H9 (cell line): ENCODE data around the gene SRBD1. TPM values are rescaled to one million over a fixed set of nuclear protein-coding genes. Genes with fewer than 3 reads are reported as not detected.

Source experiments
- DNase-seq: peaks from one replicate; pipeline ENCODE4 v3.0.0-alpha.2; 2017
- H2AFZ ChIP-seq: one replicate; pipeline ENCODE4 v1.6.1; 2013; ENCODE audit warnings: mild to moderate bottlenecking, low read length, control low read depth, moderate library complexity
- H2AK5ac ChIP-seq: 2 replicates; pipeline ENCODE4 v1.6.1; 2013; ENCODE audit warnings: low read length, control low read depth, mixed read lengths; ENCODE audit not compliant: insufficient read length
- H2BK120ac ChIP-seq: one replicate; pipeline ENCODE4 v1.6.1; 2013; ENCODE audit warnings: low read depth, mild to moderate bottlenecking, low read length, control low read depth, inconsistent platforms; ENCODE audit not compliant: poor library complexity, severe bottlenecking
- H2BK12ac ChIP-seq: 2 replicates; pipeline ENCODE4 v1.6.1; 2013; ENCODE audit warnings: low read length, control low read depth, mixed read lengths, low read depth; ENCODE audit not compliant: insufficient read length
- H2BK15ac ChIP-seq: 2 replicates; pipeline ENCODE4 v1.6.1; 2013; ENCODE audit warnings: low read depth, low read length, control low read depth
- H2BK20ac ChIP-seq: one replicate; pipeline ENCODE4 v1.6.1; 2013; ENCODE audit warnings: low read depth, mild to moderate bottlenecking, low read length, control low read depth, inconsistent platforms; ENCODE audit not compliant: poor library complexity, severe bottlenecking
- H2BK5ac ChIP-seq: 2 replicates; pipeline ENCODE4 v1.6.1; 2013; ENCODE audit warnings: low read length, control low read depth, mixed read lengths; ENCODE audit not compliant: insufficient read length
- H3K14ac ChIP-seq: 2 replicates; pipeline ENCODE4 v1.6.1; 2013; ENCODE audit warnings: low read length, control low read depth; ENCODE audit not compliant: insufficient read depth
- H3K18ac ChIP-seq: 2 replicates; pipeline ENCODE4 v1.6.1; 2013; ENCODE audit warnings: low read depth, mild to moderate bottlenecking, mixed read lengths, low read length, control low read depth; ENCODE audit not compliant: insufficient read length
- H3K23ac ChIP-seq: 2 replicates; pipeline ENCODE4 v1.6.1; 2013; ENCODE audit warnings: low read length, control low read depth, mixed read lengths, low read depth; ENCODE audit not compliant: insufficient read length
- H3K23me2 ChIP-seq: 2 replicates; pipeline ENCODE4 v1.6.1; 2013; ENCODE audit warnings: low read depth, mild to moderate bottlenecking, mixed read lengths, low read length, control low read depth; ENCODE audit not compliant: insufficient read length, poor library complexity, severe bottlenecking
- H3K27ac ChIP-seq: 2 replicates; pipeline ENCODE4 v1.5.1; 2013; ENCODE audit warnings: low read length, control low read depth, mixed read lengths, low read depth; ENCODE audit not compliant: insufficient read length
- H3K27me3 ChIP-seq: 2 replicates; pipeline ENCODE4 v1.6.1; 2013; ENCODE audit warnings: low read length, control low read depth, inconsistent platforms; ENCODE audit not compliant: insufficient read depth
- H3K4ac ChIP-seq: 2 replicates; pipeline ENCODE4 v1.6.1; 2013; ENCODE audit warnings: low read depth, mild to moderate bottlenecking, control low read depth, inconsistent platforms, low read length, moderate library complexity
- H3K4me1 ChIP-seq: 2 replicates; pipeline ENCODE4 v1.6.1; 2013; ENCODE audit warnings: low read length, control low read depth, inconsistent platforms; ENCODE audit not compliant: insufficient read depth
- H3K4me2 ChIP-seq: 2 replicates; pipeline ENCODE4 v1.6.1; 2013; ENCODE audit warnings: low read length, control low read depth, mixed read lengths; ENCODE audit not compliant: insufficient read length, insufficient read depth
- H3K56ac ChIP-seq: 2 replicates; pipeline ENCODE4 v1.6.1; 2013; ENCODE audit warnings: low read depth, mild to moderate bottlenecking, mixed read lengths, low read length, control low read depth; ENCODE audit not compliant: insufficient read length
- H3K79me1 ChIP-seq: 2 replicates; pipeline ENCODE4 v1.6.1; 2013; ENCODE audit warnings: low read depth, mild to moderate bottlenecking, moderate library complexity, low read length, control low read depth, inconsistent platforms; ENCODE audit not compliant: insufficient read depth, poor library complexity, severe bottlenecking
- H3K79me2 ChIP-seq: 2 replicates; pipeline ENCODE4 v1.6.1; 2013; ENCODE audit warnings: low read length, control low read depth, inconsistent platforms; ENCODE audit not compliant: insufficient read depth
- H3K9ac ChIP-seq: 2 replicates; pipeline ENCODE4 v1.6.1; 2013; ENCODE audit warnings: low read length, control low read depth, mixed read lengths; ENCODE audit not compliant: insufficient read length; ENCODE audit errors: extremely low read depth
- H3K9me3 ChIP-seq: one replicate; pipeline ENCODE4 v1.6.1; 2013; ENCODE audit warnings: low read depth, low read length, inconsistent platforms; ENCODE audit not compliant: control insufficient read depth
- H3T11ph ChIP-seq: one replicate; pipeline ENCODE4 v1.6.1; 2013; ENCODE audit warnings: mild to moderate bottlenecking, low read length, control low read depth, inconsistent platforms
- H4K20me1 ChIP-seq: one replicate; pipeline ENCODE4 v1.6.1; 2013; ENCODE audit not compliant: control insufficient read depth, insufficient read length, insufficient read depth
- H4K5ac ChIP-seq: 2 replicates; pipeline ENCODE4 v1.6.1; 2013; ENCODE audit warnings: low read depth, mild to moderate bottlenecking, mixed read lengths, low read length, control low read depth; ENCODE audit not compliant: insufficient read length
- H4K8ac ChIP-seq: replicated peaks from 2 replicates; pipeline ENCODE4 v1.6.1; 2013; ENCODE audit warnings: low read length, control low read depth, mixed read lengths, low read depth; ENCODE audit not compliant: insufficient read length
- H4K91ac ChIP-seq: 2 replicates; pipeline ENCODE4 v1.6.1; 2013; ENCODE audit warnings: low read depth, mild to moderate bottlenecking, moderate library complexity, mixed read lengths, low read length, control low read depth; ENCODE audit not compliant: insufficient read length
- H3K27ac Mint-ChIP-seq, 3 experiments: 2 replicates in 2 of 3; 3 replicates in 1 of 3; pipeline ENCODE4 v1.8.0; 2020 to 2021; ENCODE audit warnings: mixed read lengths in 3 of 3, mild to moderate bottlenecking in 1 of 3, moderate library complexity in 1 of 3
- H3K27me3 Mint-ChIP-seq: 2 replicates; pipeline ENCODE4 v1.8.0; 2021; ENCODE audit warnings: low read depth, mild to moderate bottlenecking, moderate library complexity, mixed read lengths
- H3K36me3 Mint-ChIP-seq, 3 experiments: 2 replicates in 2 of 3; 3 replicates in 1 of 3; pipeline ENCODE4 v1.8.0; 2020 to 2021; ENCODE audit warnings: low read depth in 3 of 3, mixed read lengths in 3 of 3; ENCODE audit not compliant: insufficient read depth in 1 of 3
- H3K4me1 Mint-ChIP-seq, 2 experiments: 2 replicates each; pipeline ENCODE4 v1.8.0; 2020; ENCODE audit warnings: mixed read lengths in 2 of 2
- H3K4me3 Mint-ChIP-seq, 2 experiments: 2 replicates in 1 of 2; 3 replicates in 1 of 2; pipeline ENCODE4 v1.8.0; 2020 to 2021; ENCODE audit warnings: mild to moderate bottlenecking in 2 of 2, mixed read lengths in 2 of 2, moderate library complexity in 1 of 2
- H3K9me3 Mint-ChIP-seq, 2 experiments: 2 replicates in 1 of 2; 3 replicates in 1 of 2; pipeline ENCODE4 v1.8.0; 2020; ENCODE audit warnings: mild to moderate bottlenecking in 2 of 2, mixed read lengths in 2 of 2, moderate library complexity in 1 of 2
- CTCF ChIP-seq: fragments of 200-600 bp; sonication (generic); conservative IDR thresholded peaks from 3 replicates; pipeline ENCODE4 v1.8.0; 2021; ENCODE audit warnings: antibody characterized with exemption, mild to moderate bottlenecking
- WGBS: extraction: QIAGEN DNeasy Blood & Tissue Kit; methylation state at CpG from one replicate; pipeline ENCODE4 v1.1.7; 2013; ENCODE audit warnings: missing lambda C conversion rate, low lambda C conversion rate, mixed read lengths; ENCODE audit not compliant: insufficient read length; ENCODE audit errors: extremely low coverage; 5-methylcytosine and 5-hydroxymethylcytosine counted together
- total RNA-seq: library from RNA; stranded (reverse); gene quantifications from 2 replicates; pipeline ENCODE4 v1.2.1, GENCODE V29; 2021

The SRBD1 gene
- total RNA-seq, 1 experiment from 2014 or later, result 18.3 TPM

- Histone ChIP-seq H2BK5ac (no peak overlapping the region), H2AK5ac (no peak overlapping the region), H3K9me3 (no peaks in the 10 kb centered on the region), H4K91ac (no peak overlapping the region), H2BK15ac (no peak overlapping the region), H3K4me2 (no peak overlapping the region), H3K27ac (no peak overlapping the region), H4K5ac (no peak overlapping the region), H3K23ac (no peak overlapping the region), H3K4ac (no peak overlapping the region), H3K23me2 (no peaks in the 10 kb centered on the region), H3K56ac (no peak overlapping the region), H3T11ph (no peak overlapping the region), H3K4me1 (no peaks in the 10 kb centered on the region; the same call in 1 of the 2 replicates), H2BK12ac (no peak overlapping the region), H4K20me1 (no peaks in the 10 kb centered on the region), H3K18ac (no peak overlapping the region), H2BK120ac (no peak overlapping the region), H3K79me1 (no peaks in the 10 kb centered on the region), H2AFZ (no peak overlapping the region), H4K8ac (no peak overlapping the region), H3K14ac (no peak overlapping the region), H3K79me2 (no peaks in the 10 kb centered on the region), H3K9ac (no peak overlapping the region), H2BK20ac (no peak overlapping the region), H3K27me3 (no peaks in the 10 kb centered on the region)
- Mint-ChIP-seq H3K9me3 (no peaks in the 10 kb centered on the region), H3K27me3 (no peaks in the 10 kb centered on the region; the same call in 1 of the 2 replicates), H3K36me3 (no peaks in the 10 kb centered on the region), H3K4me3 (no peak overlapping the region), H3K4me1 (peaks cover 16 to 21% of the 10 kb centered on the region in 2 experiments), H3K27ac (no peak overlapping the region)
- WGBS, result no CpG with 5 or more reads among the region's 1 CpG
- no peak for DNase-seq
- TF ChIP-seq CTCF, result no peak
Observed at GRCh38 chr2:45629971-45630370, 18.9 kb upstream of the SRBD1 start.
